T1000 (cell line): Measurements from ENCODE around the gene SLC10A4.

Source experiments
- DNase-seq: peaks from one replicate; lab custom pipeline; 2025; ENCODE audit warnings: mixed read lengths; lab: John Stamatoyannopoulos, UW

SLC10A4 gene

DNA sequence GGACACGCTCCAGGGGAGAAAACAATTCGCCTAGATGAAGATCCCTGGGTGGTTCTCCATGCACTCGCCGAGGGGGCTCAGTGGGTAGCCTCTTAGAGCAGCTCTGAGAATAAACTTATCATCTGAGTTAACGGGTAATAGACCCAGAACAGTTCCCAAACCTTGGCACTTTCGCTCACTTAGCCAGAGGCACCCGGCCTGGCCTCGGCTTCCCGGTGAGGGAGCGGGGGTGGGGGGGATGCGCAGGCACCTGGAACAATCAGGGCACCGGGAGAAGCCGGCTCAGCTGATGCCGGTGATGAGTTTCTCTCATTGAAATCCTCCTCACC is 6.5 kb downstream of the SLC10A4 start:
- DNase-seq = no peak

- DNase-seq = no peak
Measured at GRCh38 chr4:48490012-48490679, 7.0 kb downstream of the SLC10A4 start, which contains the start of gene ZAR1. Gene ZAR1, plus strand, starts transcription at chr4:48490252. Its CDS starts 40 bp downstream, at chr4:48490292.

DNA sequence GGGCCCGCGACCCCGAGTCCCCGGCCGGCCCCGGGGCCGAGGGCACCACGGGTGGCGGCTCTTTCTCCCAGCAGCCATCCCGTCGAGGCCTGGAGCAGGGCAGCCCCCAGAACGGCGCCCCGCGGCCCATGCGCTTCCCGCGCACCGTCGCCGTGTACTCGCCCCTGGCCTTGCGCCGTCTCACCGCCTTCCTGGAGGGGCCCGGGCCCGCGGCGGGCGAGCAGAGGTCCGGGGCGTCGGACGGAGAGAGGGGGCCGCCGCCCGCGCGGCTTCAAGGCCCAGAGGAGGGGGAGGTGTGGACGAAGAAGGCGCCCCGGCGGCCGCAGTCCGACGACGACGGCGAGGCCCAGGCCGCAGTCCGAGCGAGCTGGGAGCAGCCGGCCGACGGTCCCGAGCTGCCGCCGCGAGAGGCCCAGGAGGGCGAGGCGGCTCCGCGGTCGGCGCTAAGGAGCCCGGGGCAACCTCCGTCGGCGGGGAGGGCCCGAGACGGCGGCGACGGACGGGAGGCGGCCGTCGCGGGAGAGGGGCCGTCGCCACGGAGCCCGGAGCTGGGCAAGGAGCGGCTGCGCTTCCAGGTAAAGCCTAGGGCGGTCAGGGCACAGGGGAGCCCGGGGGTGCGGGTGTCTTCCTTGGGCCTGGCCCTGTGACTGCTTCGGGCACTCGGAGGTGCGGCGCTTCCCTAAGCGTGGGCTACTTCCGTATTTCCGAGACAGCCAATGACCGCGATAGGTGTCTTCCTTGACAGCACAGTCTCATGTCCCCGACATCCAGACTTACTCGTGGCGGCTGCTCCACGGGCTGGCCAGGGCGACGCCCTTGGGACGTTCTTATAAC is 7.8 kb downstream of the SLC10A4 start:
- no peak for DNase-seq

DNA sequence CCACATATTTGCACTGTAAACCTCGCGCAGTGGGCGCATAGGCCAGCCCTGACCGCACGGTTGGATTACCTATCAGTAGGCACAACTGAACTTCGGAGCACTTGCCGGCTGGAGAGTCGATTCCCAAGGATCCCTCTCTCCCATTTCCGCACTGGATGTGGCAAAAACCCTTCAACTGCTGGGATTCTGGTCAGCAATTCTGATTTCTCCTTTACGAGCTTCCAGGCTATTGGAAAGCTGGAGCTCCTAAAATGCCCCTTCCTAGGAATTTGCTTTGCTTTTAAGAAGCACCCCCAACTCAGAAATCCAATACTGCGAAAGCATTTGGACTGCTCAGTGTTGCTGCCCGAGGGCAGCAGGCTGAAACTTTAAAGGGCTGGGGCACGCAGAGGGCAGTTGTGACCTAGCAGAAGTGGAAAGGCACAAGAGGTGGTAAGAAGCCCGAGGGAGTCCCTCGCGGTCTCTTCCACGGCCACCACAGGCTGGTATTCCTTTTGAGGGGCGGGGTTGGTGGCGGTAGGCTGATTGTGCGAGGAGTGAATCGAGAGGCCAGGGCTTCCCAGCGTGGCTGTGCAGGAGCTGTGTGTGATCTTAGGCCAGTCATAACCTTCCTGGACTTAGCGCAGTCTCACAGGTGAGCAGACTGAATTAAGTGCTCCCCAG is 8.5 kb downstream of the SLC10A4 start:
- no peak for DNase-seq

DNA sequence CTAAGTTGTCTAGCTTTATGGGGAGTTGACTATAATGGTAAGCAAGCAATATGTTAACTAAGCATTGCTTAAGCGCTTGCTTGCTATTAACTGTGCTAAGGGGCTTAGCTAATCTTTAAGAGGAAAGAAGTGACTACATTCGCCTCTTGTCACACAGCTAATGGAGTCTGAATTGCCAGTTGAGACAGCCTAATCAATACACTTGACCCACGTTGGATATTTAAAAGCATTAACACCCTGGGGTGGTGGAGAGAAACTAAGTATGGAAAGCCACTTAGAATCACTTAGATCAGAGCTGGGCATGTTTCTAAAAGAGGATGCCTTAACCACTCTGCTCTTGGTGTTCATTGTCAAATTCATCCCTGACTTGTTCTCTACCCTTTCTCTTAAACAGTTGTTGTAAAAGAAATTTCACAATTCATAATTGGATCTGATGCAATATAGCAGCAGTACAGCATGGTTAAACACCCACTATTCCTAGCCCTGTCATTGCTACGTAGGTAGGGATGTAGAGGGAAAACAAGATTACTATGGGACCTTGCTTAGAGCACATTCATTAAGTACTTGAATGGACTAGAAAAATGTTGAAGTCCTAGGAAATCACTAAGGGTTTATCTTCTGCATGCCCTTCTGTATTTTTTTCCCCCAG is 10.4 kb downstream of the SLC10A4 start:
- DNase-seq = no peak

DNA sequence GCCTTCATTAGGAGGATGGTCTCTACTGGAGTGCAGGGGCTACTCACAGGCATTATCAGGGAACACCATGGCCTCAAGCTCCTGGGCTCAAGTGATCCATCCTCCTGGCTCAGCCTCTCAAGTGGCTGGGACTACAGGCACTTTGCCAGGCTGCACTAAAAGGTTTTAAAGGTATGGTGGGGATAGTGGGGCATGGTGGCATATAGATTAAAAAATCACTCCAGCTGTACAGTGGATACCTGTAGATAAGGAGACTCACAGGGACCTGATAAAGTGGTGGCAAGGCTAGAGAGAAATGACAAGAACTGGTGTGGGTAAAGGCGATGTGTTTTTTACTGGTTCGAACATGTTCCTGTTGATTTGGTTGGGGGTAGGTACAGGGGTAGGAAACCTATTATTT is 12.8 kb downstream of the SLC10A4 start:
- no peak for DNase-seq

DNA sequence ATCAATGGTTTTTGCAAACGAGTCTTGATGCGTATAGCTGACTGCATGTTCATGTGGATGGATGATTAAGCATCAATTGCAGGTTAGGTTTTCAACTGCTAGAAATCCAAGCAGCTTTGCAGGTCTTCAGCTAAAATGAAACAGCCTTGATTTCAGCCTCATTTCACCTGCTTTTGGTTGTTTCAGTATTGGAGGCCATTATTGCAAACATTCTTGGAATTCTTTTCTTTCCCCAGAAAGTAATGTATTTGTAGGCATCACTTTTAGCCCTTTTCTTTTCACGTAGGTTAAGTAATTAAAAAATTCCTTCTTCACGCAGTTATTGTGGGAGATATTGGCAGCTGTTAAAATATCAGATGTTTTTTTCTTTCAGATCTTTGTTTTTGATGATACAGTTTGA is 15.8 kb downstream of the SLC10A4 start:
- DNase-seq = no peak

- no peak for DNase-seq
Measured at GRCh38 chr4:48499551-48500066, 16.5 kb downstream of the SLC10A4 start.

GRCh38 chr4:48503233-48504025 is 20.3 kb downstream of the SLC10A4 start:
- no peak for DNase-seq

GRCh38 chr4:48504026-48504330 is 20.8 kb downstream of the SLC10A4 start:
- no peak for DNase-seq

DNA sequence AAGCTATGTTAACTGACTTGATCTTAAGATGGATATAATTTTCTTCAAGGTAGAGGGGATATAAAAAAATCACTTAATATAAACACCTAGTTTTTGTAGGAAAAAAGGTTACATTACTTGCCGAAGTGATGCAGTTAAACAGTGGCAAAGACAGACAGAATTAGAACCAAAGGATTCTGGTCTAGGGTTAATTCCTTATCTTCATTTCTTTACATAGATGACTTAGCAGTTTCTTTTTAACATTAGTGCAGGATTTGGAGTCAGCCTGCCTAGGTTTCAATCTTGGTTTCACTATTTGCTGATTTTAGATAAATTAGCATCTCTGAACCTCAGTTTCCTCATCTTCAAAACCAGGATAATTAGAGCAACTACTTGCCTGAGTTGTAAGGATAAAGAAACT is 21.2 kb downstream of the SLC10A4 start:
- no peak for DNase-seq

- DNase-seq = no peak
Measured at GRCh38 chr4:48506716-48507115, 23.6 kb downstream of the SLC10A4 start.

DNA sequence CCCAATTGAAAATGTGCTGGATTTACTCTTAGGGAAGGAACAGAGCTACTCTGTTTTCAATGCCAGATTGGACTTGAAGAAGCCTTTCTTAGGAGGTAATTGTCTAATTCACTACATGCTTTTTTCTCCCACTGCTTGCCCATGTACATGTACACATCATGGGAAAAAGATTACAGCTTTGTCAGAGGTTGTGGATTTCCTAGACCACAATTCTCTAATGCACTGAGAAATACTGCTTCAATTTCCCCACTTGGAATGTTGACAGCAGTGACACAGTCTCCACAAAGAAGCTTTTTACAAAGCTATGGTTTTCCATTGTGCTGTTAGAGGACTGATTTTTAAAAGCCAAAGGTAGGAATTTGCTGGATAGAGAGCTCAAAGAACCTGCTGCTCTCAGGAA is 26.4 kb downstream of the SLC10A4 start:
- DNase-seq = no peak

GRCh38 chr4:48518143-48518542 is 35.0 kb downstream of the SLC10A4 start:
- no peak for DNase-seq

DNA sequence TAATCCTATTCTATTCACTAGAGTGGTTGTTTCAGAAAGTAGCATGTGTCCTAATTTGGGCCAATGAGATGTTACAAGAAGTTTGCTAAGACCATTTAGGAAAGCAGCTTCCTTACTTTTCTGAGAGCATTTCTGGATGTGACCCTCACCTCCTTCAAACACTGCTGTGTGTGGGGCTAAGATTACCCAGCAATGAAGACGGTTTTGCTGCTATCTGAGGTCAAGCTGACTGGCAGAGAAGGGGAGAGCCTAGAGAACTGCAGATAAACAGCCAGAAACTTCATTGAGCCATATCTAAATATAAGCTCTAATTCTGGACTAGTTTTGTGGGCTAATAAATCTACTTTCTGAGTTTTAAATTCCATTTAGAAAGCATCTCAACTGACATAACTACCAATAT is 43.3 kb downstream of the SLC10A4 start:
- DNase-seq = no peak

GRCh38 chr4:48538358-48538757 is 55.2 kb downstream of the SLC10A4 start:
- DNase-seq = no peak
